ENCODE data around the gene ABTB2.

The ABTB2 gene

GRCh38 chr11:34206407-34207300 is 151.2 kb downstream of the ABTB2 start:
- DNase-seq: no peak

- no peak for DNase-seq
These were observed 152.3 kb downstream of the ABTB2 start for GRCh38 chr11:34205326-34206035.

GRCh38 chr11:34204396-34205279 is 153.2 kb downstream of the ABTB2 start:
- no peak for DNase-seq

GRCh38 chr11:34203377-34203871 is 154.4 kb downstream of the ABTB2 start:
- no peak for DNase-seq

- DNase-seq: no peak
These were observed 156.7 kb downstream of the ABTB2 start for GRCh38 chr11:34201129-34201528.

GRCh38 chr11:34199525-34199924 is 158.3 kb downstream of the ABTB2 start:
- no peak for DNase-seq

GRCh38 chr11:34198523-34198922 is 159.3 kb downstream of the ABTB2 start:
- no peak for DNase-seq

GRCh38 chr11:34197256-34197655 is 160.6 kb downstream of the ABTB2 start:
- no peak for DNase-seq

- DNase-seq: no peak
These were observed 163.1 kb downstream of the ABTB2 start for GRCh38 chr11:34194576-34195335.

GRCh38 chr11:34192481-34193401 is 165.1 kb downstream of the ABTB2 start:
- no peak for DNase-seq

- DNase-seq: no peak
These were observed 166.2 kb downstream of the ABTB2 start for GRCh38 chr11:34191578-34191977.

- DNase-seq: no peak
These were observed 167.3 kb downstream of the ABTB2 start for GRCh38 chr11:34190192-34191139.

GRCh38 chr11:34189191-34189590 is 168.6 kb downstream of the ABTB2 start:
- no peak for DNase-seq

- DNase-seq: no peak
These were observed 169.6 kb downstream of the ABTB2 start for GRCh38 chr11:34188181-34188580.

GRCh38 chr11:34185926-34186841 is 171.6 kb downstream of the ABTB2 start:
- DNase-seq: no peak

GRCh38 chr11:34184505-34185015 is 173.2 kb downstream of the ABTB2 start:
- no peak for DNase-seq

- DNase-seq: no peak
These were observed 173.9 kb downstream of the ABTB2 start for GRCh38 chr11:34183848-34184391.

Measured in CD4-positive, alpha-beta T cell treated with Interleukin-10 for 1 hour (primary cell).